GM04503 (cell line): ENCODE results near the gene NLRP14.

Experiments
- DNase-seq: peaks from one replicate; pipeline ENCODE4 v3.0.0-alpha.2; 2012; ENCODE audit warnings: low read depth

NLRP14 gene

DNA sequence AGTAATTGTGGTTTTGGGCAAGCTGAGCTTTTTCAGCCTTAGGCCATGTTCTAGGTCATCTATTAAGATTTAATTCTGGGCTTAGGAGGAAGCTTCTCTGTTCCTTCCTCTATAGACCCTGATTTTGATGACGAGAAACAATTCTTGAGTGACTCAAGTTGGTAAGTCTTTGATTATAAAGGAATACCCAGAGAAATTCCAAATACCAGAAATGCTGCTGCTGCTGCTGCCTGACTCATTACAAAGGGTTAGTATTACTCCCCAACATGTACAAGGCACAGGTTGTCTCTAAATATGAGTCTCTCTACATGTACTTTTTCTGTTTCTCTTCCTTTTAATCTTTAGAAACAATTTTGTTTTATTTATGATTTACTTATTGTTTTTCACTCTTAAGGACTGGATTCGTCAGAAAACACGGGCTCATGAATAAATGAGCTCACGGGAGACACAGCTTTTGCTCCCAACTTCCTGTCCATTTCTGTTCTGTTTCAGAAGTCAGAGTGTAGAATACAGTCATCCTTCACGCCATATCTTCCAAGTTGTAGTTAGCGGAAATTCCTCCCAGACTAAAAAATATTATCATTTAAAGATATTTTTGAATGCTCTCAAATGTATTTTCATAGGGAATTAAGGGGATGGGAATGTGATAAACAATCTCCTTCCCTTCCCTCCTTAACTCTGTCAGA, 36.7 kb downstream of the NLRP14 start:
- DNase-seq, result no peak

DNA sequence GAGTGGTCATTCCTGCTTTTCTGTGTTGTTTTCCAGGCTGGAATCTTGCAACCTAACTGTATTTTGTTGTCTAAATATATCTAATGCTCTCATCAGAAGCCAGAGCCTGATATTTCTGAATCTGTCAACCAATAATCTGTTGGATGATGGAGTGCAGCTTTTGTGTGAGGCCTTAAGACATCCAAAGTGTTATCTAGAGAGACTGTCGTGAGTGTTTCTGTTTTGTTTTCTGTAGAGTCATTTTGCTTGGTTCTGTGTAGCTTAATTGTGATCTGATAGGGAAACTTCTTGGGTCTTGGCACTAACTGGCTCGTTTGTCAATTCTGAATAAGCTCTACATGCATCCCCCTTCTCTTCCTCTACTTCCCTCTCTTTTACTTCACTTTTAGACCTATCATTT, 37.4 kb downstream of the NLRP14 start:
- DNase-seq, result no peak

DNA sequence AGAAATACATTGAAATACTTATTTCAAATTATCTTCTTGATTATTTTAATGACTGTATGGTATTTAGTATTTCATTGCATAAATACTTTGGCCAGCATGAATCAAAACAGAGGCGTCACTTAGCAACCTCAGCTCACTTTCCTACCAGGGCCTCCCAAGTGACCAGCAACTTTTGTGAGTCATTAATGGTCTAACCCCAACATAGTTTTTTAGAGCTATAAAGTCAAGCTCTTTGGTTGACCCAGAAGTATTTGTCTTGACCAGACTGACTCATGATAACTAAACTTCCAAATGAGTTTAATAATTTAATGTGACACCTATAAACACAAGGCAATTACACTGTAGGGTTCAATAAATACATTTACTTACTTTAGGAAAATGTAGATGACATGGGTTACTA, 40.6 kb downstream of the NLRP14 start:
- DNase-seq, result peak; percentile 41

DNA sequence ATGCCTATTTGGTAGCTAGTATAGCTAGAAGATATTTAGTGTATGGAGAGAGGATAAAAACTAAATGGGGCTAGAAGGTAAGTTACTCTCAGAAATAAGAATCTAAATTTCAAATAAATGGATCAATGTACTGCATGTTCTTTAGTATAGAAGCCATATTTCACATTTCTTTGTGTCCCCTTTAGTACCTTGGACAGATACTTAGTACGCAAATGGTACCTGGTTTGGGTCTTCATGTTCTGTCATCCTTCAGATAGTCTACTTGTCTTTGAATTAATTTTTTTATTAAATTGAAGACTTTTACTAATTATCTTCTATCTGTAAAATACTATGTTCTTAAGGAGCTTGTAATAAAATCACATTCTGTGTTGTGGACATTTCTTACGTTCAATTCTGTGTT, 42.3 kb downstream of the NLRP14 start:
- no peak for DNase-seq

DNA sequence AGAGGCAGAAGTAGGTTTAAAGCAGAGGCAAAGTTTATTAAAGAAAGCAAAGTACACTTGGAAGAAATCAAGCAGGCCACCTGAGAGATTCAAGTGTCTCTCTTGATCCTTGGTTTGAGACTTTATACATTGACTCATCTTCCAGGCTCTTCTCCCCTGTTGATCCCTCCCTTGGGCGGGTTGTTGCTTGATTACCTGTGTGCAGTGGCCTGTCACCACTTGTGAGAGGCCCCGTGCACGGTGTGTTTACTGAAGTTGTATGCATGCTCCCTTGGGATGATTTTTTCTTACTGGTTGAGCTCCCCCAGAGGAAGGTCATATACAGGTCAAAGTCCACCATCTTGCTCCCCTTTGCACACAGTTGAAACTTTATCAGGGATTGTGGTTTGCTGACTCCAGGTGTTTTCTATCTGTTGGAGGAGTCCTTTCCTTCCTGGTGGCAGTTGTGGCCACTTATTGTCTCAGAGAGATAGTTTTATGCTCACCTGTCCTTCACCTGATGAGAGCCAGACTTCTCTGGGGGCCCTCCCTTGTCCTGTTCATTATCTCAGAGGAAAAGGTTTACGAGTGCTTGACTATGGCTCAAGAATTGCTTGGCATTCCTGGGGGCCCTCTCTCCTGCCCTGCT, 52.2 kb downstream of the NLRP14 start:
- DNase-seq, result no peak

DNA sequence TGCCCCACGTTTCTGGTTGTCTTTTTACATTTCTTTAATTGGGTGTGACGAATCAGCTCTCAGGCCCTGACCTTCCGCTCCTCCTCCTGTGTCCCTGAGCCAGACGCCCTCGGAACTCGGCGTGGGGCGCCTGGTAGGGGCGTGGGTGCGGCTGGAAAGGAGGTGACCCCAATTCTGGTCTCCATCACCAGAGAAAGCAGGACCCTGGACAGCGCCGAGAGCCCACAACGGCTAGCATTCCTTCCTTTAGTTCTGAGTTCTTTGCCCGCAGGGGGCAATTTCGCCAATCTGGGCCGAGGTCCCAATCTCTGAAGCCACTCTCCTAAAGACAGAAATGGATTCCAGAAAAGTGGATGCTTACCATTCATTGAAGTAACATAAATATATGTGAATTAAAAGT, 56.8 kb downstream of the NLRP14 start:
- no peak for DNase-seq

DNA sequence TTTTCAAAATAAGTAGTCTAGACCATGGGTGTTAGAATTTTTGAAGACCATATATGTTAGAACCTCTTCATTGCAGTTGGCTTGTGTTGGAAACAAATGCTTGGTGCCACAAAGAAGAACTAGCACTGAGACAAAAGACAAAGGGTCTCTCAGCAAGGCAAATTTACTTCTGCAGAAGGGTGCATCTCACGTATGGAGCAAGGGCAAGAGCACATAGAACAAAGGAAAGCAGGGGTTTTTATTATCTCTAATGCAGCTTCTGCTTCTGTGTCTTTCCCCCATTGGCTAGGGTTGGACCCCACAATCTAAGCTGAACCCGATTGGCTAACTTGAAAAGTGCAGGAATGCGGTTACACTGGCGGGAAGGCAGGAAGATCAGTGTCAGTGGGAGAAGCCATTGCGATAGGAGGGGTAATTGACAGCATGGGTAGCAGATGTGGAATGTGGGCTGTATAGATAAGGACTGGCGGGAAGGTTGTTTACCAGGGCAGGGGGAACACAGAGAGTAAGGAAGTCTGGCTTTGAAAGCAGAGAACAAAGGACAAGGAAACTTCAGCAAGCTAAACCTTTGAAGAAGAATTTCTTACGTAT, 59.4 kb downstream of the NLRP14 start:
- no peak for DNase-seq

DNA sequence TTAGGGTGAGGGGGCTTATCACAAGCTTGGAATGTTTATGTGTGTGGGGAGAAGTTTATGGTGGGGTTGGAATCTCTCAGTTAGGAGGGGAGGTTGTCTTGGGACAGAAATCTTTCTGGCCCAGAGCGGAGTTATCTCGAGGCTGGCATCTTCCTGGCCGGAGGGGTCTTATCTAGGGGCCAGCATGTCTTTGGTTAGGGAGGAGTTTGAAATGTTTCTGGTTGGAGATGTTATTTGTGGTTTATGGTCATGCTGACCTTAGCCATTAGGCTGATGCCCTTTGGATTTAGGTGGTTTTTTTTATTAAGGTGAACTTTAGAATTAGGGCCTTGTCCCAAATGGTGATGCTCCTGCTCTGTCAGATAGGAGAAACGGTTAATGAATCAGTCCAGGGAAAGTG, 60.6 kb downstream of the NLRP14 start:
- DNase-seq, result no peak

DNA sequence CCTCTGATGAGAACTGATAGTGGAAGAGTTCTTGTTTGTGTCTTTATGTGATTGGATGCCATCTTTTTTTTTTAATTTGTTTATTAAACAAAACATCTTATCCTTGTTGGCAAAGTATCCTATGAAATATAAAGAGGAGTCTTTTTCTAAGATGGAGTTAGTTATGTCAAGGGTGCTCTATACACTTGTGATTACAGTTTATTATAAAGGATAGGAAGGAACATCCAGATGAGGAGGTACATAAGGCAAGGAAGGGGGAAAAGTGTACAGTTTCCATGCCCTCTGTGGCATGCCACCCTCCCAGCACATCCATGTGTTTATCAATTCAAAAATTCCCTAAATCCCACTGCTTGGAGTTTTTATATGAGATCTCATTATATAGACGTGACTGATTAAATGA, 61.2 kb downstream of the NLRP14 start:
- DNase-seq, result no peak

DNA sequence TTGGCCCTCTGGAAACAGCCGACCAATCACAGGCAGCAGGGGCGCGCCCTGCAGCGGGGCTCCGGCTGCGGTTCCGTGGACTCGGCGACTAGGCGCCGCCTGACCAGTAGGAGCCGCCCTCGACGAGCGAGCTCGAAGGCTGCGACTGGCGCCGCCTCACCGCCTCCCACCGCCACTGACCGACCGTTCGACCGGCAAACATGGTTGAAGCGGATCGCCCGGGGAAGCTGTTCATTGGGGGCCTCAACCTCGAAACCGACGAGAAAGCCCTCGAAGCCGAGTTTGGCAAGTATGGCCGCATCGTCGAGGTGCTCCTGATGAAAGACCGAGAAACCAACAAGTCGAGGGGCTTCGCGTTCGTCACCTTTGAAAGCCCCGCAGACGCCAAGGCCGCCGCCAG, 68.6 kb downstream of the NLRP14 start, which contains the start of gene RBMXL2:
RBMXL2 (plus strand) TSS at position 78 of the 400 bp plus-strand sequence; CDS start at position 201, 123 bp downstream.
- no peak for DNase-seq

DNA sequence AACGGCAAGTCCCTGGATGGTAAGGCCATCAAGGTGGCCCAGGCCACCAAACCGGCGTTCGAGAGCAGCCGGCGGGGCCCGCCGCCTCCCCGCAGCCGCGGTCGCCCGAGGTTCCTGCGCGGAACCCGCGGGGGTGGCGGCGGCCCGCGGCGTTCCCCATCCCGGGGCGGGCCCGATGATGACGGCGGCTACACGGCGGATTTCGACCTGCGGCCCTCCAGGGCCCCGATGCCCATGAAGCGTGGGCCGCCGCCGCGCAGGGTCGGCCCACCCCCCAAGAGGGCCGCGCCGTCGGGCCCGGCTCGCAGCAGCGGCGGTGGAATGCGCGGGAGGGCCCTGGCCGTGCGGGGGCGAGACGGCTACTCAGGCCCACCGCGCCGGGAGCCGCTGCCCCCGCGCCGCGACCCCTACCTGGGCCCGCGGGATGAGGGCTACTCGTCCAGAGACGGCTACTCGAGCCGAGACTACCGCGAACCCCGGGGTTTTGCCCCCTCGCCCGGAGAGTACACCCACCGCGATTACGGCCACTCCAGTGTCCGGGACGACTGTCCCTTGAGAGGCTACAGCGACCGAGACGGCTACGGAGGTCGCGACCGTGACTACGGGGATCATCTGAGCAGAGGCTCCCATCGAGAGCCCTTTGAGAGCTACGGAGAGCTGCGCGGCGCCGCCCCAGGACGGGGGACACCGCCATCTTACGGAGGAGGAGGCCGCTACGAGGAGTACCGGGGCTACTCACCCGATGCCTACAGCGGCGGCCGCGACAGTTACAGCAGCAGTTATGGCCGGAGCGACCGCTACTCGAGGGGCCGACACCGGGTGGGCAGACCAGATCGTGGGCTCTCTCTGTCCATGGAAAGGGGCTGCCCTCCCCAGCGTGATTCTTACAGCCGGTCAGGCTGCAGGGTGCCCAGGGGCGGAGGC, 69.3 kb downstream of the NLRP14 start:
- DNase-seq, result no peak

DNA sequence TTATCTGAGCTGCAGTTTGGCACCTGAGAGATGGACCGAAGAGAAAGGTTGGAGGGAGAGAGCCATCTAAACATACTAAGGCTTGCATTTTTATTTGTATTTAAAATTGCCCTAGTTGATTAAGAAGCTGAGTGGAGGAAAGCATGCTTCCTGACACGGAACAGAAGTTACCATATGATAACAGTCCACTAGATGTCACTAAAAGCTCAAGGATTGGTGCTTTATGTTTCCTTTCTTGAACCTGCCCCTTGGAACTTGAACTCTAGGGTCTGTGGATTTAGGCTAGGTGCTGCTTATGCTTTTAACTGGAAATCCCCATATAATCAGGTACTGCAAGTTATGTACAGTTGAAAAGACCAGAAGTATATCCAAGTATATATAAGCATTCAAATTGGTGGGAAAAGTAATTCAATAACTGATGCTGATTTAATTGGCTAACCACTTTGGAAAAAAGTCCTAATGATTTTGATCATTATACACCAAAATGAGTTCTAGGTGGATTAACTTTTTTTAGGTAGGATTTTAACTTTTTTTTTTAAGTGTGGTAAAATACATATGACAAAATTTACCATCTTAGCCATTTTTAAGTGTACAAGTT, 78.1 kb downstream of the NLRP14 start:
- peak; percentile 7 for DNase-seq

DNA sequence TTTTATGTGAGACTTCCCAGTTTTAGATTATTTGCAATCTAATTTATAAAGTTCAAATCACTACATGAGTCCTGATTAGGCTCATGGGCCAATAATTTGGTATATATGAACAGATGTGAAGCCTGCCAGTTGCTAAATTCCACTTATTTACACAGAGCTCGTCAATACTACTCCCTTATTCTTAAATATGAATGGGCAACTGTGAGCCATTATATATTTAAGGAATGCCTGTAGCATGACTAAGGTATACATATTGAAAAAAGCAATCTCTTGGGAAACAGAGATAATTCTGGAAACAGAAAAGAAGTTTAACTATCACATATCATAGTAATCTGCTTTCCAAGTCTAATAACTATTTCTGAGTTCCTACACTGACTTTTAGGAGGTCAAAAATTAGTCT, 95.5 kb downstream of the NLRP14 start:
- no peak for DNase-seq

DNA sequence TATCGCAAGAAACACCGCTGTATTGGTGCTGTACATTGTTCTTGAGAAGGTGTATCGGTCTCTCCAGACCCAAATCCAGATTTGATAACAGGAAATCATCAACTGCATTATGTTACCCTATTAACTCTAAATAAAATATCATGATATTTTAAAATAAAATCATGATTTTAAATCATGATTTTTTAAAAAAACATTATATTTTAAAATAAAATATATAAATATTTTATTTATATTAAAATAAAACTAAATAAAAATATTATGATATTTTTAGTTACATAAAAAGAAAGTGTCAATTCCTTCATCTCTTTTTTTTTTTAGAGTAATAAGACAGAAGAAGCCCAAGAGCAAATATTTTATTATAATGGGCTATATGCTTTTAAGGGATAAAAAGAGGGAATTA, 96.1 kb downstream of the NLRP14 start:
- DNase-seq, result no peak
